Endothelial cell of hepatic sinusoid (primary cell): ENCODE data around the gene ROBO1.

Source experiments
- in situ Hi-C: cut with HindIII; loops from 2 replicates; pipeline ENCODE4 v1.10.0; 2017; ENCODE audit warnings: low sequenced_read_pairs

ROBO1 gene

DNA sequence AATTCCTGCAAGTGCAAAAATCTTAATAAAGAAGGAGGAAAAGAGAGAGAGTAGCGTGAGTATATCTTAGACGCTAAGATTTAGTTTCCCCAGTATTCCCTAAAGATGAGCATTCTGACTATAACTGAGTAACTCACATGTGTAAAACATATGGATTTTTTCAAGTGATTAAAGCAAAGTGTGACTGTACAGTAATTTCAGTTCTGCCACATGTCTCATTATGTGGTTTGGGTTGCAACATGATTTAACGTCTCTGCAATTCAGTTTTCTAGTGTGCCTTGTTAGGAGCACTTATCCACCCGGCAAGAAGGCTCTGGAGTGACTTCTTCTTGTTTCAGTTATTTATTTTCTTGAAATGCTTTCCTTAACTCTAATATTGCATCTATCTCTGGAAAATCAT is 514.1 kb downstream of the ROBO1 start:
- in situ Hi-C loops = no loop called here

DNA sequence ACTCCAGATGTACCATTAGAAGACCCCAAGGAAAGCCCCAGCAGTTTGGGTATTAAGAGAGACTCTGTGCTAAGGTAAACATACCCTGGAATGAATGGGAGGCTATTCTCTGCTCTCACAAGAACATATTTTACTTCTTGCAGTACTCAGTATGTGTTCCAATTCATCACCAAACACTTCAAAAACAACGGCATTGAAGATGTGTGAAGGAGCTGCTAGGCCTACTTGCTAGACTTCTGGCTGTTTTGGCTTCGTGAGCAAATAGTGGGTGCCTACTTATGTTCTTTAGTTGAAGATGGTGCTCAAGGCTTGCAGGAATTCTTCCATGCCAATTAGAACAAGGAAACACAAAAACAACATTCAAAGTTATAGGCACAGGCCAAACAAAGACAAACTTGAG is 514.5 kb downstream of the ROBO1 start:
- in situ Hi-C loops = no loop called here

DNA sequence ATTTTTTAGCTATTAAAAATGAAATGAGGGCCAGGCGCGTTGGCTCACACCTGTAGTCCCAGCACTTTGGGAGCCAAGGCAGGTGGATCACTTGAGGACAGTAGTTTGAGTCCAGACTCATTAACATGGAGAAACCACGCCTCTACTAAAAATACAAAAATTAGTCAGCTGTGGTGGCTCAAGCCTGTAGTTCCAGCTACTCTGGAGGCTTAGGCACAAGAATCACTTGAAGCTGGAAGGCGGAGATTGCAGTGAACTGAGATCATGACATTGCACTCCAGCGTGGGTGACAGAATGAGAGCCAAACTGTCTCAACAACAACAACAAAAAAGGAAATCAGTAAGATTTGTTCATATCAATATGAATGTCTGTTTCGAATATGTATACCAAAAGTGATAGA is 517.1 kb downstream of the ROBO1 start:
- in situ Hi-C loops = no loop called here

DNA sequence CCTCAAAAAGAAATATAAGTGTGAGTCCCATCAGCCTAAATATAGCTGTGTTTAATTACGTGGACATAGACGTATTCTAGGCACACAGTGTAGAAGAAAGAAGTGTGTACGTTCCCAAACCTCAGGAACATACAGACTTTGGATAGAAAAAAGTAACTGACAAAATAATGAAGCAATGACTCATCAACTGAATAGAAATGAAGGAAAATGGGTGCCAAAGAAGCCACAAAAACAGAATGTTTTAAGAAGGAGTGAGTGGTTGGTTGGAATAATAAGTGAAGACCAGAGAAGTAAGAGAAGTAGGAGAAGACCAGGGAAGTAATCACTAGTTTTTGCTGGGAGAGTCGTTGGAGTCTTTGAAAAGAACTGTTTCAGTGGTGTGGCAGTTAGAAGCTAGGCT is 518.1 kb downstream of the ROBO1 start:
- in situ Hi-C loops = loop anchor here (5.0 kb wide), 1 partner anchor 33 kb away; no protein-coding TSS in a partner anchor

DNA sequence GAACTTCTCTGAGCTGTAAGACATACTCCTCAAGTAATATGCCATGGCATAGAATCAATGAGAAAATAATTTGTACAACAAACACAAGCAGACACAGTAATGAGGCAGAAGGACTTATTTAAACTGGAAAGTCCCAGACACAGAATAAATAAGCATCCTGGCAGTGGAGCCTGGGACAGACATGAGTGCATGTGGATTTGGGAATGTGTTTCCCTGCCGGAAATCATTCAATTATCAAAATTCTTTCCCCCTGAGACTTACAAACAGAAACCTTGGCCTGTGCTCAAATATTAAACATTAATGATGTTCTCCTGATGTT is 520.1 kb downstream of the ROBO1 start:
- in situ Hi-C loops = loop anchor here (5.0 kb wide), 1 partner anchor 35 kb away; no protein-coding TSS in a partner anchor

DNA sequence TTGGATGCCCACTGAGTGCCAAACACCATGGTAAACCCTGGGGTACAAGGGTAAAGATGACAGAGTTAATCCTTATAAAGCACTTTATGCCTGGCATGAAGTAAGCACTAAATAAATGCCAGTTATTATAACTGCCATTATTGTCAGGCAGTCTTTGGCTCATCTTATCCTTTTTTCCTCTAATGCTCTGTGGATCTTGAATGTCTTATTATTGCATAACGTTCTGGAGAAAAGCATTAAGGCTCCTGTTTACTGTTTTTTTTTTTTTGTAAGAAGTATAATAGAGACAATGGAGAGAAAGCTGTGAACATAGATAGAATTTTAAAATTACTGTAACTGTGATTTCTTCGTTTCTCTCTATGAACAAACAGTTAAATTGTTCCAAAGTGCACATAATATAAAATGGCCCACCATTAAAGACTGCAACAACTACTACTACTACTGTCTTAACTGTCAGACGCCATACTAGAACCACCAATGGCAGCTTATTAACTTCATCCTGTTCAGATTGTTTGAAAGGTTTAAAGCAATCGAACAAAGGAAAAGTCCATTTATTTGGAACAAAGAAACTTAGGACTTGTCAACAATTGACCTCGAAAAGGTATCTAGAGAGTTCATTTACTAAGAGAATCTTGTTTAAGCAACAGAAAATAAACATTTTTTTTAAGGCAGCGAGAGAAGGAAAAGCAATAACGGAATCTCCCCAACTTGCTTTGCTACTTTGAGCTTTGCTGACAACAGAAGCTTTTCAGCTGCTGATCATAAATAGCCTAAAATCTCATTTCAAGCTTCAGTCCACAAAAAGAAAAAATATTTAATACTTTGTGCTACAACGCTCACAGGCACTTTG is 520.7 kb downstream of the ROBO1 start:
- in situ Hi-C loops = loop anchor here (5.0 kb wide), 1 partner anchor 35 kb away; no protein-coding TSS in a partner anchor

DNA sequence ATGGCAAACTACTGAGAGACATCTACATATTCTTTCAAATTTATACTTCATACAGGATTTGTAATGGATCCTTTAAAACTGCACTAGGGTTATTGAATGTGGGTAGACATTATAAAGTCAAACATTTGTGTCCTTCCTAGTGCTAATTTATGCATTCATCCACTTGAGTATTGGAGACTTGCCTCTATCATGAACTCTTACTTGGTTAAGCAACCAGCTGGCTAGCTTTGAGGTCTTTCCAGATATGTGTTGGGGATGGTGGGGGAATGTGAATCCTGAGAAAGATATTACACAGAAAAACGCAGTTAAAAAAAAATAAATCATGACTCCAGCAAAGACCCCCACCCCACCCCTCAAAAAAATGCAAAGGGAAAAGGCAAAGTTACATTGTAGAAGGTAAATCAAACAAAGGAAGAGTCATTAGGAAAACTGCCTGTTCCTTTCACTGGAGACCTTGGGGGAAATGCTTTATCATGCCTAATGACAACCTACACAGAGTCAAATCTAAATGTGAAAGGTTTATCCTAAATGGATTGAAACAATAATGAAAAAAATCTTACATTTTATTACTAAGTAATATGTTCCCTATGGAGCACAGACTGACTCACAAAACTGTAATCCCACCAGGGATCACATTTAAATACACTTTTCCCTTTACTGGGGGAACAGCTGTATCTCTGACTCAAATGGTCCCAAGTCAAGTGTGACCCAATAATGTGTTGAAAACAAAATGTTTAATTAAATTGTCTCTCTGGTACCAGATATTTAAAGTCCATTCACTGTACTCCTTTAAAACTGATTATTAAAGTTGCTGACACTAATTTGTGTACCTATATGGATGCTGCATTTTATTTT is 522.3 kb downstream of the ROBO1 start:
- in situ Hi-C loops = loop anchor here (5.0 kb wide), 1 partner anchor 37 kb away; no protein-coding TSS in a partner anchor

DNA sequence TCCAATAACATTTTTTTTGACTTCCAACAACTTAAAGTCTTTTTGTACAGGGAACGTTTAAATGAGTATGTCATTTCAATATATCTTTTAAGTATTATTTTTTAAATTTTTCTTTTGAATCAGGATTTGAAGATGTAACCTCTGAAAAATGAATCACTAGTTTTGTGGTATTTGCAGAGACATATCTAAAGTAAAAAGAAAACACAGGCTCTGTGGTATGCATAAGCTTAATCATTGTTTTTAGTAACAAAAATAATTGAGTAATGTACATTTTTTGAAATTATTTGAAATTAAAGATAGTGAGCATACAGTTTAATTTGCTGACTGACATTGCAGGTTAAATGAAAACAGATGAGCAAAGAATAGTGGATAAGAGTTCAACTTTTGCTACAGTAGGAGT is 531.3 kb downstream of the ROBO1 start:
- in situ Hi-C loops = no loop called here

DNA sequence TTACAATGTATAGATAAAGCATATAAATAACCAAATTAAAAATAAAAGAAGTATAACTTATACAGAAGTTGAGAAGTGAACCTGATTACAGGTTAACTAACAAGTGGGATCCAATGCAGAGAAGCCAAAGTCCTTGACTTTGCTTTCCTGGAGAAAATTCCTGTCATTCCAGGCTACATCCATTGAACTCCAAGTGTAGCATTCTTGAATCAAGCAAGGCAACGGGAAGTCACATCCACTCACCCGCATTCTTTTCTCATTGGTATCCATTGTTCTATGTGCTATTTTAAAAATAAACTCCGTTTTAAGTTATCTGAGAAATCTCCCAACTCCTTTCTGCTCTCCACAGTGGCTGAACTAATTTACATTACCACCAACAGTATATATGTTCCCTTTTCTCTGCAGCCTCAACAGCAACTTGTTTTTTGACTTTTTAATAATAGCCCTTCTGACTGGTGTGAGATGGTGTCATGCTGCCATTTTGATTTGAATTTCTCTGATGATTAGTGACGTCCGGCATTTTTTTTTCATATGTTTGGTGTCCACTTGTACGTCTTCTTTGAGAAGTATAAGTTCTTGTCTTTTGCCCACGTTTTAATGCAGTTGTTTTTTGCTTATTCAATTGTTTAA is 534.3 kb downstream of the ROBO1 start:
- in situ Hi-C loops = no loop called here

DNA sequence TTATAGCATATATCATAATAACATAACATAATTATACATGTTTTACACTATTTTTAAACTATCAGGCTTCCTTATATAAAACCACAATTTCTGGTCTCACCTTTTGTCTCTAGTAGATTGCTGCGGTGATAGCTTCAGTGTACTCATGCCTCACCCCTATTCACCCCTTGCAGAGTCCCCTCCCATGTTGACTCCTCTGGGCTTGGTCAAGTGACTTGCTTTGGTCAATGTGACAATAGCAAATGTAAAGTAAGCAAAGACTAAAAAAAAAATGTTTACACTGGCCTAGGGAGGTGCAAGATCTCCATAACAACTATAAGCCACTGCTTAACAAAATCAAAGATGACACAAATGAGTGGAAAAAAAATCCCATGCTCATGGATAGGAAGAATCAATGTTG is 537.5 kb downstream of the ROBO1 start:
- in situ Hi-C loops = no loop called here

DNA sequence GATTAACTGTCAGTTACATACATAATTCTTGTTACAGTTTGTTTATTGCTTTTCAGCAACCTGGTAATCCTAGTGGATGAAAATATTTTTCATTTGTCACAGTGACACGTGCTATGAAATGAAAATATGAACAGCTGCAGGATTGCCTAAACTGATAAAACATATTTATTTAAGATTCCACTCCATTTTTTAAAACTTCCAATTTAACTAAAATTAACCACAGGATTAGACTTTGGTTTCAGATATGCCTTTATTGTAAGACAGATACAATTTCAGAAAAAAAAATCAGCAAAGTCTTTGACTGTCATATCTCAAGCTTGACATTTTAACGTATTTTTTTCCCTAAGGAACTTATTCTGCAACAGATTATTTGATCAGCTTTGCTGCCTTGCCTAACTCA is 550.7 kb downstream of the ROBO1 start:
- in situ Hi-C loops = no loop called here

DNA sequence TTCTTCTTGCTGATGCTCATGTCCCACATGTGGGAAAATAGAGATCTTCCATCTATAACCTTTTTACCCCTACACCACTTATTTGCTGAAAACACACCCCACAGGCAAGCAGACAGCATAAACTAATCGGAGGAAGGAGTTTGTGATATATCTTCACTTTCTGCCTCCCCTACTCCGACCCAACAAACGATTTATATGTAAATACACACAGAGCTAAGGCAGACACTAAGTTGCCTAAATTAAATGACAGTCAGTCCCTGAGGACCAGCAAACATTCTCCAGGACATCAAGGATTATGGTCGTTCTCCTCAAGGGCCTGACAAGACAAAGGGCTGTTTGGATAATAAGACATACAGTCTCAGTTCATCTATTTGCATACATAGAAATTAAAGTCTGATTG is 552.5 kb downstream of the ROBO1 start:
- in situ Hi-C loops = no loop called here

DNA sequence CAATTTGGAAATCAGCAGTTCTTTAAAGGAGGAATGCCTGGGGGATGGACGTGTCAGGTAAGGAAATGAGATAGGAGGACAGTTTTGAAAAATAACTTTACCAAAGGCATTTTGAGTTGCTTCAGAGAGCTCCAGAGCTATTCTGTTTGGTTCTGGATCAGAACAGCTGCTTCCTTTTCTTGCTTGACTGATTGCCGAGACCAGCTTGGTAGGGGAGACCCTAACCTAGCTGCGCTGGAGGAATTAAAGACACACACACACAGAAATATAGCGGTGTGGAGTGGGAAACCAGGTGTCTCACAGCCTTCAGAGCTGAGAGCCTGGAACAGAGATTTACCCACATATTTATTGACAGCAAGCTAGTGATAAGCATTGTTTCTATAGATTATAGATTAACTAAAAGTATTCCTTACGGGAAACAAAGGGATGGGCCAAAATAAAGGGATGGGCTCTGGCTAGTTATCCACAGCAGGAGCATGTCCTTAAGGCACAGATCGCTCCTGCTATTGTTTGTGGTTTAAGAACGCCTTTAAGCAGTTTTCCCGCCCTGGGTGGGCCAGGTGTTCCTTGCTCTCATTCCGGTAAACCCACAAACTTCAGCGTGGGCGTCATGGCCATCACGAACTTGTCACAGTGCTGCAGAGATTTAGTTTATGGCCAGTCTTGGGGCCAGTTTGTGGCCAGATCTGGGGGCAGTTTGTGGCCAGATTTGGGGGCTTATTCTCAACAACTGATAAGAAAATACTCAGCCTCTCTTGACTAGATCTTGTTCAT is 556.0 kb downstream of the ROBO1 start:
- in situ Hi-C loops = no loop called here

DNA sequence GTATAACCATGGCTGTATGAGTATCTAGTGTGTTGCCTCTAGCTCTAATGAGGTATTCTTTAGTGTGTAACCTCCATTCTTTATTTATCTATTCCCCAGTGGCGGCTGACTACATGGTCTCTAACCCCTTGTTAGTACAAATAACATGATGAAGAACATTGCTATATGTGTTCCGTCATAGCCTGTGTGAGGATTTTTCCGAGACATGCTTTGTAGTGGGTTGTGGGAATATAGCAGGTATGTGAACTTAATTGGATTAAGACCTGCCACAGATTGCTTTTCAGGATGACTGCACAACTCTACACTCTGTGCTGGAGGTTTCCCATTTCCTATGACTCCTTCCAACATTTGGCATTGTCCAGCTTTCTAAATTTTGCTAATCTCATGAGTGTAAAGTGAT is 563.4 kb downstream of the ROBO1 start:
- in situ Hi-C loops = no loop called here

DNA sequence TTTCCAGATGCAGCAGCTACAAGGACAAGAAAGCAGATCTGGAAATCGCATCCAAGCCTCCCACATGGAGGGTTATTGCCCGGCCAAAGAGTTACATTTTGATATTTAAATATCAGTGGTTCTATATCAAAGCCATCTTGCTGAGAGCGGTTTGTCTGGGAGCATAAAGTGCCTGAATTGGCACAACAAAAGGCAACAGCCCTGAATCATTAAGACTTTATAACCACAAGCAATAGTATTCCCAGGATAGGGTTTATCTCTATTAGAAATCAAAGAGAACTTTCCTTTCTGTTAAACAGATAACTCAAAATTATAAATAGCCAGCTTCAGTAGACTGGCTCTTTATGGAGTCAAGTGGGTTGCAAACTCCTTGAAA is 564.7 kb downstream of the ROBO1 start:
- in situ Hi-C loops = no loop called here

DNA sequence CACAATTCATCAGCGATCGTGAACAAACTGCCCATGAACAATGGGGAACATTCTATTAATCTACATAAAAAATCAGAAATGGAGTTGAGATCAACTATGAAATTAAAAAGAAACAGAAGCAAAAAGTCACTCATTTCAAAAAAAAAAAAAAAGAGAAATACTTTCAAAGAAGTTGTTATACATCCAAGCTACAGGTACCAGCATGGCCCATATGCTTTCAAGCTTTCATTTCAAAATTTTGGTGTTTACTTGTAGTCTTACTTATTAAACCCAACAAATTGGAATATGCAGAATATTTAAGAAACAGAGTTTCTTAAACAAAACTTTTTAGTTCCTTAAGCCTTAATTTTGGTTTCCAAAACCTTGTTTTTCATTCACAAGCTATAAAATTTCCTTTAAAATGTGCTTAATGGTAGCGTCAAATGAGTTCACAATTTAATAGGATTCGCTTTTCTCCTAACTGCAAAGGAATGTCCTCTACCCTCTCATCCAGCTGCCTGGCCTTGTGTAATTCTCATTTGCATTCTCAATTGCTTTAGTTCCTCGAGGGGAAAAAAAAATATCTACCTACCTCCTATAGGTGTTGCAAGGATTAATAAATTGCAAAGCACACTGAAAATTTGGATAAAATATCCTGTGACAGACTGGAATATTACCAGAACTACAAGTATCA is 565.2 kb downstream of the ROBO1 start:
- in situ Hi-C loops = no loop called here

DNA sequence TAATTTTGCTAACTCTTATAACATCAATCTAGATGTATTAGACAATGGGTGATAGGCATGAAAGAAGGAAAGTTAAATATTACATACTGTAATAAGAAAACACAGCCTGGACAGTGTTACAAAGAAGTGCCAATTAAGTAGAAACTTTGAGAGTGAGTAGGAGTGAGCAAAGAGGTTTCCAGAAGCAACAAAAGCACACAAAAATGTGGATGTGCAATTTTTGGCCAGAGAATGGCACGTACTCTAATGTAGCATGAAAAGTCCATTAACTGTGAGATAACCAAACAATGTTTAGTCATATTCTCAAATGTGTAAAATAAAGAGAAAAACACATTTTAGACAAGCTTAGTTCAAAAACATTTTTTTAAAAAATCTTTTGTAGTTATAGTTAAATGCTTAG is 567.3 kb downstream of the ROBO1 start:
- in situ Hi-C loops = no loop called here

DNA sequence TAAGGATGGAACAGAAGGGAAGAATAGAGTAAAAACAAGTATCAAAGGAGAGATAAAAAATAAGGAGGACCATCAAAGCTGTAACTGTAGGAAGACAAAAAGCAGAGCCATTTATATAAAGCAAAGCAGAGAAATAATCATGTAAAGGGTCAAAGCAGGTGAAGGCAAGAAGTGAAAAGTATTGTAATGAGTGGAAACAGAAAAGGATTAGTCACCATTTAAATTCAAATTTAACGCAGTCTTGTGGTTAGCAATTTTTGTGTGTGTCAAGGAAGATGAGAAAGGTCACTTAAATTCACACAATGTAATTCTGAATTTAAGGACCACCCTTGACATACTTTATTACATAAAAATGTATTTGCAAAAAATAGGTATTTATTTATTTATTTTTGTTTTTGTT is 567.8 kb downstream of the ROBO1 start:
- in situ Hi-C loops = no loop called here

DNA sequence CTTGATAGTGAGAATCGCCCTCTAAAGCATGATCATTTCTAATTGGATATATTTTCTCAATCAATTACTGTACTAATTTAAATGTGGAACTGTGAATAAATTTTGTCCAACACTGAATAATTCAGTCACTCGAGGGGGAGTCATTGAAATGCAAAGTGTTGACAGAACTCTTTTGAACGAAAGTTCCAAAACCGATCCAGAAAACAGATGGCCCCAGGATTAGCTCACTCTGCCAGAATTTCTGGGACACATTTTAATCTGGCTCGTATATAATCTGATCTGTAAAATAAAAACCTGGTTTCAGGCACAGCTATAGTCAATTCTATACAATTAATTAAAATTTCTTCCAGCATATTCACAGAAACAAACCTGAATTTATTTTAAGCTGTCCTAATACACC is 580.4 kb downstream of the ROBO1 start:
- in situ Hi-C loops = no loop called here

DNA sequence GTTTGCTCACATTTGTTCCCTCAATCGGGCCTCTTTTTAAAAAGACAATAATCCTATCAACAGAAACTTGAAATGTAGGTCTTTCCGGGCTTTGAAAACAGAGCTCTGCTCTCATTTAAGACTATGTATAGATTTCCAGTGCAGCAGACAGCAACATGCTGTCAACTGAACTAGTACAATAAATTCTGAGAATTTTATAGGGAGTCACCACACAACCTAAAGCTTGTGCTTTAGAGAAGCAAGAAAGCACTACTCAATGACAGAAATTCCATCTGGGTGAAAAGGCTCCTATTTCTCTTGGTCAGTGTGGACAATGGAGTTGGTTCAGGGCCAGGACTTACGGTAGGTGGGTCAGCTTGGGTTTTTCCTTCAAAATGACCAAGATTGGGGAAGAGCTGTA is 583.5 kb downstream of the ROBO1 start:
- in situ Hi-C loops = no loop called here
